H9 (cell line): ENCODE results near the gene AMT. TPM values are rescaled to one million over a fixed set of nuclear protein-coding genes. Genes with fewer than 3 reads are reported as not detected.

Source experiments
- DNase-seq: peaks from one replicate; pipeline ENCODE4 v3.0.0-alpha.2; 2017
- H2AFZ ChIP-seq: one replicate; pipeline ENCODE4 v1.6.1; 2013; ENCODE audit warnings: mild to moderate bottlenecking, low read length, control low read depth, moderate library complexity
- H2AK5ac ChIP-seq: 2 replicates; pipeline ENCODE4 v1.6.1; 2013; ENCODE audit warnings: low read length, control low read depth, mixed read lengths; ENCODE audit not compliant: insufficient read length
- H2BK120ac ChIP-seq: one replicate; pipeline ENCODE4 v1.6.1; 2013; ENCODE audit warnings: low read depth, mild to moderate bottlenecking, low read length, control low read depth, inconsistent platforms; ENCODE audit not compliant: poor library complexity, severe bottlenecking
- H2BK12ac ChIP-seq: 2 replicates; pipeline ENCODE4 v1.6.1; 2013; ENCODE audit warnings: low read length, control low read depth, mixed read lengths, low read depth; ENCODE audit not compliant: insufficient read length
- H2BK15ac ChIP-seq: 2 replicates; pipeline ENCODE4 v1.6.1; 2013; ENCODE audit warnings: low read depth, low read length, control low read depth
- H2BK20ac ChIP-seq: one replicate; pipeline ENCODE4 v1.6.1; 2013; ENCODE audit warnings: low read depth, mild to moderate bottlenecking, low read length, control low read depth, inconsistent platforms; ENCODE audit not compliant: poor library complexity, severe bottlenecking
- H2BK5ac ChIP-seq: 2 replicates; pipeline ENCODE4 v1.6.1; 2013; ENCODE audit warnings: low read length, control low read depth, mixed read lengths; ENCODE audit not compliant: insufficient read length
- H3K14ac ChIP-seq: 2 replicates; pipeline ENCODE4 v1.6.1; 2013; ENCODE audit warnings: low read length, control low read depth; ENCODE audit not compliant: insufficient read depth
- H3K18ac ChIP-seq: 2 replicates; pipeline ENCODE4 v1.6.1; 2013; ENCODE audit warnings: low read depth, mild to moderate bottlenecking, mixed read lengths, low read length, control low read depth; ENCODE audit not compliant: insufficient read length
- H3K23ac ChIP-seq: 2 replicates; pipeline ENCODE4 v1.6.1; 2013; ENCODE audit warnings: low read length, control low read depth, mixed read lengths, low read depth; ENCODE audit not compliant: insufficient read length
- H3K23me2 ChIP-seq: 2 replicates; pipeline ENCODE4 v1.6.1; 2013; ENCODE audit warnings: low read depth, mild to moderate bottlenecking, mixed read lengths, low read length, control low read depth; ENCODE audit not compliant: insufficient read length, poor library complexity, severe bottlenecking
- H3K27ac ChIP-seq: 2 replicates; pipeline ENCODE4 v1.5.1; 2013; ENCODE audit warnings: low read length, control low read depth, mixed read lengths, low read depth; ENCODE audit not compliant: insufficient read length
- H3K27me3 ChIP-seq: 2 replicates; pipeline ENCODE4 v1.6.1; 2013; ENCODE audit warnings: low read length, control low read depth, inconsistent platforms; ENCODE audit not compliant: insufficient read depth
- H3K4ac ChIP-seq: 2 replicates; pipeline ENCODE4 v1.6.1; 2013; ENCODE audit warnings: low read depth, mild to moderate bottlenecking, control low read depth, inconsistent platforms, low read length, moderate library complexity
- H3K4me1 ChIP-seq: 2 replicates; pipeline ENCODE4 v1.6.1; 2013; ENCODE audit warnings: low read length, control low read depth, inconsistent platforms; ENCODE audit not compliant: insufficient read depth
- H3K4me2 ChIP-seq: 2 replicates; pipeline ENCODE4 v1.6.1; 2013; ENCODE audit warnings: low read length, control low read depth, mixed read lengths; ENCODE audit not compliant: insufficient read length, insufficient read depth
- H3K56ac ChIP-seq: 2 replicates; pipeline ENCODE4 v1.6.1; 2013; ENCODE audit warnings: low read depth, mild to moderate bottlenecking, mixed read lengths, low read length, control low read depth; ENCODE audit not compliant: insufficient read length
- H3K79me1 ChIP-seq: 2 replicates; pipeline ENCODE4 v1.6.1; 2013; ENCODE audit warnings: low read depth, mild to moderate bottlenecking, moderate library complexity, low read length, control low read depth, inconsistent platforms; ENCODE audit not compliant: insufficient read depth, poor library complexity, severe bottlenecking
- H3K79me2 ChIP-seq: 2 replicates; pipeline ENCODE4 v1.6.1; 2013; ENCODE audit warnings: low read length, control low read depth, inconsistent platforms; ENCODE audit not compliant: insufficient read depth
- H3K9ac ChIP-seq: 2 replicates; pipeline ENCODE4 v1.6.1; 2013; ENCODE audit warnings: low read length, control low read depth, mixed read lengths; ENCODE audit not compliant: insufficient read length; ENCODE audit errors: extremely low read depth
- H3K9me3 ChIP-seq: one replicate; pipeline ENCODE4 v1.6.1; 2013; ENCODE audit warnings: low read depth, low read length, inconsistent platforms; ENCODE audit not compliant: control insufficient read depth
- H3T11ph ChIP-seq: one replicate; pipeline ENCODE4 v1.6.1; 2013; ENCODE audit warnings: mild to moderate bottlenecking, low read length, control low read depth, inconsistent platforms
- H4K20me1 ChIP-seq: one replicate; pipeline ENCODE4 v1.6.1; 2013; ENCODE audit not compliant: control insufficient read depth, insufficient read length, insufficient read depth
- H4K5ac ChIP-seq: 2 replicates; pipeline ENCODE4 v1.6.1; 2013; ENCODE audit warnings: low read depth, mild to moderate bottlenecking, mixed read lengths, low read length, control low read depth; ENCODE audit not compliant: insufficient read length
- H4K8ac ChIP-seq: replicated peaks from 2 replicates; pipeline ENCODE4 v1.6.1; 2013; ENCODE audit warnings: low read length, control low read depth, mixed read lengths, low read depth; ENCODE audit not compliant: insufficient read length
- H4K91ac ChIP-seq: 2 replicates; pipeline ENCODE4 v1.6.1; 2013; ENCODE audit warnings: low read depth, mild to moderate bottlenecking, moderate library complexity, mixed read lengths, low read length, control low read depth; ENCODE audit not compliant: insufficient read length
- H3K27ac Mint-ChIP-seq, 3 experiments: 2 replicates in 2 of 3; 3 replicates in 1 of 3; pipeline ENCODE4 v1.8.0; 2020 to 2021; ENCODE audit warnings: mixed read lengths in 3 of 3, mild to moderate bottlenecking in 1 of 3, moderate library complexity in 1 of 3
- H3K27me3 Mint-ChIP-seq: 2 replicates; pipeline ENCODE4 v1.8.0; 2021; ENCODE audit warnings: low read depth, mild to moderate bottlenecking, moderate library complexity, mixed read lengths
- H3K36me3 Mint-ChIP-seq, 3 experiments: 2 replicates in 2 of 3; 3 replicates in 1 of 3; pipeline ENCODE4 v1.8.0; 2020 to 2021; ENCODE audit warnings: low read depth in 3 of 3, mixed read lengths in 3 of 3; ENCODE audit not compliant: insufficient read depth in 1 of 3
- H3K4me1 Mint-ChIP-seq, 2 experiments: 2 replicates each; pipeline ENCODE4 v1.8.0; 2020; ENCODE audit warnings: mixed read lengths in 2 of 2
- H3K4me3 Mint-ChIP-seq, 2 experiments: 2 replicates in 1 of 2; 3 replicates in 1 of 2; pipeline ENCODE4 v1.8.0; 2020 to 2021; ENCODE audit warnings: mild to moderate bottlenecking in 2 of 2, mixed read lengths in 2 of 2, moderate library complexity in 1 of 2
- H3K9me3 Mint-ChIP-seq, 2 experiments: 2 replicates in 1 of 2; 3 replicates in 1 of 2; pipeline ENCODE4 v1.8.0; 2020; ENCODE audit warnings: mild to moderate bottlenecking in 2 of 2, mixed read lengths in 2 of 2, moderate library complexity in 1 of 2
- WGBS: extraction: QIAGEN DNeasy Blood & Tissue Kit; methylation state at CpG from one replicate; pipeline ENCODE4 v1.1.7; 2013; ENCODE audit warnings: missing lambda C conversion rate, low lambda C conversion rate, mixed read lengths; ENCODE audit not compliant: insufficient read length; ENCODE audit errors: extremely low coverage; 5-methylcytosine and 5-hydroxymethylcytosine counted together
- total RNA-seq: library from RNA; stranded (reverse); gene quantifications from 2 replicates; pipeline ENCODE4 v1.2.1, GENCODE V29; 2021
- TF ChIP-seq, protein P1 (sequence below): fragments of 200-600 bp; sonication (generic); conservative IDR thresholded peaks from 3 replicates; pipeline ENCODE4 v1.8.0; 2021; ENCODE audit warnings: antibody characterized with exemption, mild to moderate bottlenecking

AMT gene
- total RNA-seq, 1 experiment from 2014 or later, result 41.2 TPM

- Histone ChIP-seq H4K5ac (no peak overlapping the region), H3K9me3 (no peaks in the 10 kb centered on the region), H3K79me1 (no peaks in the 10 kb centered on the region), H3K79me2 (peaks cover 2% of the 10 kb centered on the region; the same call in 1 of the 2 replicates), H4K20me1 (no peaks in the 10 kb centered on the region), H3K27me3 (no peaks in the 10 kb centered on the region), H3K56ac (no peak overlapping the region), H3K4me2 (no peak overlapping the region), H4K91ac (no peak overlapping the region), H2BK12ac (no peak overlapping the region), H3T11ph (no peak overlapping the region), H3K4ac (no peak overlapping the region), H4K8ac (no peak overlapping the region), H3K23me2 (peaks cover 6% of the 10 kb centered on the region), H2BK15ac (no peak overlapping the region), H3K4me1 (peaks cover 3% of the 10 kb centered on the region; the same call in 1 of the 2 replicates), H2BK5ac (no peak overlapping the region), H2BK20ac (no peak overlapping the region), H2BK120ac (no peak overlapping the region), H3K18ac (no peak overlapping the region), H3K14ac (no peak overlapping the region), H2AK5ac (no peak overlapping the region), H3K9ac (no peak overlapping the region), H3K27ac (no peak overlapping the region), H2AFZ (no peak overlapping the region), H3K23ac (no peak overlapping the region)
- Mint-ChIP-seq H3K27ac (no peak overlapping the region), H3K36me3 (peaks cover 0 to 3% (median 1%) of the 10 kb centered on the region in 3 experiments; a peak in 1 of 7 replicates), H3K4me1 (peaks cover 36 to 38% of the 10 kb centered on the region in 2 experiments), H3K9me3 (no peaks in the 10 kb centered on the region), H3K27me3 (no peaks in the 10 kb centered on the region), H3K4me3 (no peak overlapping the region)
- WGBS, result no CpG with 5 or more reads among the region's 2 CpGs
- no peak for DNase-seq
- TF ChIP-seq, protein P1, sequence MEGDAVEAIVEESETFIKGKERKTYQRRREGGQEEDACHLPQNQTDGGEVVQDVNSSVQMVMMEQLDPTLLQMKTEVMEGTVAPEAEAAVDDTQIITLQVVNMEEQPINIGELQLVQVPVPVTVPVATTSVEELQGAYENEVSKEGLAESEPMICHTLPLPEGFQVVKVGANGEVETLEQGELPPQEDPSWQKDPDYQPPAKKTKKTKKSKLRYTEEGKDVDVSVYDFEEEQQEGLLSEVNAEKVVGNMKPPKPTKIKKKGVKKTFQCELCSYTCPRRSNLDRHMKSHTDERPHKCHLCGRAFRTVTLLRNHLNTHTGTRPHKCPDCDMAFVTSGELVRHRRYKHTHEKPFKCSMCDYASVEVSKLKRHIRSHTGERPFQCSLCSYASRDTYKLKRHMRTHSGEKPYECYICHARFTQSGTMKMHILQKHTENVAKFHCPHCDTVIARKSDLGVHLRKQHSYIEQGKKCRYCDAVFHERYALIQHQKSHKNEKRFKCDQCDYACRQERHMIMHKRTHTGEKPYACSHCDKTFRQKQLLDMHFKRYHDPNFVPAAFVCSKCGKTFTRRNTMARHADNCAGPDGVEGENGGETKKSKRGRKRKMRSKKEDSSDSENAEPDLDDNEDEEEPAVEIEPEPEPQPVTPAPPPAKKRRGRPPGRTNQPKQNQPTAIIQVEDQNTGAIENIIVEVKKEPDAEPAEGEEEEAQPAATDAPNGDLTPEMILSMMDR, result no peak
Observed at GRCh38 chr3:49466085-49466484, 43.8 kb upstream of the AMT start.
